DOHH2 (cell line): Measurements from ENCODE around the gene KRTAP3-2.

ENCODE experiments used
- H3F3A ChIP-seq: fragments of 200-600 bp; sonication (generic), shearing (Covaris generic); 2 replicates; pipeline ENCODE4 v1.6.0; 2016; ENCODE audit warnings: antibody characterized with exemption, mild to moderate bottlenecking; ENCODE audit not compliant: control insufficient read depth, insufficient read depth
- H3K27ac ChIP-seq: fragments of 200-600 bp; sonication (generic); 2 replicates; pipeline ENCODE4 v1.5.1; 2014; ENCODE audit warnings: low read depth, mild to moderate bottlenecking, low read length, moderate library complexity
- H3K27me3 ChIP-seq: fragments of 200-600 bp; sonication (generic); 2 replicates; pipeline ENCODE4 v1.6.1; 2014; ENCODE audit warnings: mild to moderate bottlenecking, low read length, mixed read lengths; ENCODE audit not compliant: control insufficient read depth
- H3K36me3 ChIP-seq: fragments of 200-600 bp; sonication (generic); 2 replicates; pipeline ENCODE4 v1.6.1; 2014; ENCODE audit warnings: mild to moderate bottlenecking, low read length, moderate library complexity, mixed read lengths; ENCODE audit not compliant: control insufficient read depth
- H3K4me1 ChIP-seq: fragments of 200-600 bp; sonication (generic); 2 replicates; pipeline ENCODE4 v1.6.1; 2014; ENCODE audit warnings: mild to moderate bottlenecking, low read length, mixed read lengths; ENCODE audit not compliant: control insufficient read depth
- H3K4me2 ChIP-seq: fragments of 200-600 bp; sonication (generic); 2 replicates; pipeline ENCODE4 v1.6.0; 2014; ENCODE audit warnings: mild to moderate bottlenecking, low read length, moderate library complexity
- H3K4me3 ChIP-seq: fragments of 200-600 bp; sonication (generic); 2 replicates; pipeline ENCODE4 v1.5.1; 2014; ENCODE audit warnings: mild to moderate bottlenecking, low read length, mixed read lengths
- H3K79me2 ChIP-seq: fragments of 200-600 bp; sonication (generic); 2 replicates; pipeline ENCODE4 v1.6.1; 2014; ENCODE audit warnings: mild to moderate bottlenecking, low read length, mixed read lengths; ENCODE audit not compliant: control insufficient read depth
- H3K9me2 ChIP-seq: fragments of 200-600 bp; sonication (generic); replicated peaks from 2 replicates; pipeline ENCODE4 v1.6.1; 2014; ENCODE audit warnings: mild to moderate bottlenecking, low read length, mixed read lengths; ENCODE audit not compliant: control insufficient read depth
- H3K9me3 ChIP-seq: fragments of 200-600 bp; sonication (generic); 2 replicates; pipeline ENCODE4 v1.6.1; 2014; ENCODE audit warnings: antibody characterized with exemption, low read length, mixed read lengths; ENCODE audit not compliant: control insufficient read depth, insufficient read depth
- H4K20me1 ChIP-seq: fragments of 200-600 bp; sonication (generic); 2 replicates; pipeline ENCODE4 v1.6.0; 2014; ENCODE audit warnings: low read depth, mild to moderate bottlenecking, antibody characterized with exemption, low read length, moderate library complexity; ENCODE audit not compliant: control insufficient read depth, insufficient read depth
- CTCF ChIP-seq: fragments of 200-600 bp; sonication (generic); IDR thresholded peaks from one replicate; pipeline ENCODE4 v1.5.1; 2014; ENCODE audit warnings: antibody characterized with exemption, mild to moderate bottlenecking, low read depth, low read length; ENCODE audit not compliant: poor library complexity, severe bottlenecking
- EZH2phosphoT487 ChIP-seq: fragments of 200-600 bp; sonication (generic); IDR thresholded peaks from 2 replicates; pipeline ENCODE4 v1.6.1; 2017; ENCODE audit warnings: borderline replicate concordance, mild to moderate bottlenecking, antibody characterized with exemption, low read length, moderate library complexity, mixed read lengths

Gene KRTAP3-2

DNA sequence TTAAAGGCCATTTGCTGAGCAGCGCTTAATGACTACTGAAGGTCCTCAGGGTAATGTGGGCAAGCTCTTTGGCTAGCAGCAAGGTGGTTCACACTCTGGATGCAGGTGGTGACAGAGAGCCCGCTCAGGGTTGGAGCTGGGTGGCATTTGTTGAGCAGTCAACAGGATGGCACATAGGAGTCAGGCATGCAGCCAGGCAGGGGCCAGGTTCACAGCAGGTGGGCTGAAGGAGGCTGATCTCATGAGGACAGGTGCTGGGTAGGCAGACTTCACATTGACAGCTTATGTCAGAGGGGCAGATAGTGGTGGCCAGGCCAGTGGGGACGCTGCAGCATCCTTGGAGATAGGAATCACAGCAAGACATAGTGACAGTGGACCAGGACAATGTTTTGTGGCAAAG lies 4.7 kb upstream of the KRTAP3-2 start:
- Histone ChIP-seq H3K4me3 (no peak overlapping the region), H3K27ac (no peak overlapping the region), H3K9me3 (no peaks in the 10 kb centered on the region), H4K20me1 (no peaks in the 10 kb centered on the region), H3K36me3 (no peaks in the 10 kb centered on the region), H3K27me3 (peaks cover 10% of the 10 kb centered on the region), H3K4me2 (no peak overlapping the region), H3K79me2 (no peaks in the 10 kb centered on the region), H3K4me1 (no peaks in the 10 kb centered on the region), H3F3A (no peaks in the 10 kb centered on the region), H3K9me2 (no peaks in the 10 kb centered on the region)
- TF ChIP-seq EZH2phosphoT487: no peak
- no peak for TF ChIP-seq CTCF

DNA sequence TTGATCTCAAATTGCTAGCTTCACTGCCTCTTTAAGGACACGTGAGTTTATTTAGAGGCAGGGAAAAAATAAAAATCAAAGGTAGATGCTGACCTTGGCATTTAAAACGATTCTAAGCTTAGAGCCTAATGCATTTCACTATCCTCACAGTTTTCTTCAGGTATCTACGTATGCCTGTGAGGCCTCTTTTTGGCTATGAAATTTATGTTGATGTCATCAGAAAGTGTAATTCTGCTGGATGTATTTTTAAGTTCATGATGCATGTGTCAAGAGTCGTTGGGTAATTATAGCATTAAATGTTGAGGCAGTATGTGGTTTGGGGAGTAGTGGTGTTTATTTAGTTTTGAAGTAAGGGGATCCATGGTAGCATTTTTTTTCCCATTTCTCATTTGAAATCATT lies 4.2 kb upstream of the KRTAP3-2 start:
- TF ChIP-seq EZH2phosphoT487 (no peak), CTCF (no peak)

GRCh38 chr17:41002814-41003213 lies 3.1 kb upstream of the KRTAP3-2 start:
- Histone ChIP-seq H3K4me3 (no peak overlapping the region), H3K4me1 (no peaks in the 10 kb centered on the region), H3K36me3 (no peaks in the 10 kb centered on the region), H3K27ac (no peak overlapping the region), H3K9me2 (no peaks in the 10 kb centered on the region), H3K9me3 (no peaks in the 10 kb centered on the region), H3K4me2 (no peak overlapping the region), H3K27me3 (peaks cover 15% of the 10 kb centered on the region), H3K79me2 (no peaks in the 10 kb centered on the region), H4K20me1 (no peaks in the 10 kb centered on the region), H3F3A (no peaks in the 10 kb centered on the region)
- no peak for TF ChIP-seq EZH2phosphoT487
- no peak for TF ChIP-seq CTCF

More for the DNA sequence above, 4.2 kb upstream of the KRTAP3-2 start:
- Histone ChIP-seq H3K4me1 (no peaks in the 10 kb centered on the region), H3K9me3 (no peaks in the 10 kb centered on the region), H3K79me2 (no peaks in the 10 kb centered on the region), H4K20me1 (no peaks in the 10 kb centered on the region), H3F3A (no peaks in the 10 kb centered on the region), H3K27me3 (peaks cover 10% of the 10 kb centered on the region), H3K27ac (no peak overlapping the region), H3K4me2 (no peak overlapping the region), H3K9me2 (no peaks in the 10 kb centered on the region), H3K36me3 (no peaks in the 10 kb centered on the region), H3K4me3 (no peak overlapping the region)

DNA sequence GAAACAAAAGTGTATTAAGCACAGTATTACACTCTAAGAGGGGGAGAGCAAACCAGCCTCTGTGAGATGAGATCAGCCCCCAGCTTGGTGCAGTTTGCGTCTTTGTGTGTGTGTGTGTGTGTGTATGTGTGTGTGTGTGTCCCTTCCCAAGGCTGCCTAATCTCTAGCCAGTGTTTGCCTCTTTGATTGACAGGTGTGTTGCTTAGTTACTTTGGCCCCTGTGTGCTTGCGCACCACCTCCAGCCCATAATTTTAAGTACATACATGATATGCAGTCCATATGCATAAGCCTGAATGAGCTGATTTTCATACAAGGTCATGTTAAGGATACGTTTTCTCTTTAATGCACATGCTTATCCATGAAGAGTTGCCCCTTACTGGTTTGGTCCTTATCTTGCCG lies 2.1 kb upstream of the KRTAP3-2 start:
- no peaks in the 10 kb centered on the region for H3K36me3 ChIP-seq
- no peaks in the 10 kb centered on the region for H3F3A ChIP-seq
- H3K4me2 ChIP-seq: no peak overlapping the region
- H3K9me2 ChIP-seq: no peaks in the 10 kb centered on the region
- H3K27me3 ChIP-seq: peaks cover 23% of the 10 kb centered on the region
- no peak overlapping the region for H3K4me3 ChIP-seq
- H4K20me1 ChIP-seq: no peaks in the 10 kb centered on the region
- no peak for TF ChIP-seq CTCF
- TF ChIP-seq EZH2phosphoT487: no peak
- H3K79me2 ChIP-seq: no peaks in the 10 kb centered on the region
- no peaks in the 10 kb centered on the region for H3K9me3 ChIP-seq
- no peak overlapping the region for H3K27ac ChIP-seq
- no peaks in the 10 kb centered on the region for H3K4me1 ChIP-seq
